Activated CD4-positive, alpha-beta T cell treated with anti-CD3 and anti-CD28 coated beads, Interleukin-2, amount 50 U/mL, for 48 hours (primary cell): ENCODE data around the gene PCYT2.

ENCODE experiments used
- DNase-seq, 2 experiments: peaks; one replicate each; pipeline ENCODE4 v3.0.0-alpha.2; 2020

The PCYT2 gene

DNA sequence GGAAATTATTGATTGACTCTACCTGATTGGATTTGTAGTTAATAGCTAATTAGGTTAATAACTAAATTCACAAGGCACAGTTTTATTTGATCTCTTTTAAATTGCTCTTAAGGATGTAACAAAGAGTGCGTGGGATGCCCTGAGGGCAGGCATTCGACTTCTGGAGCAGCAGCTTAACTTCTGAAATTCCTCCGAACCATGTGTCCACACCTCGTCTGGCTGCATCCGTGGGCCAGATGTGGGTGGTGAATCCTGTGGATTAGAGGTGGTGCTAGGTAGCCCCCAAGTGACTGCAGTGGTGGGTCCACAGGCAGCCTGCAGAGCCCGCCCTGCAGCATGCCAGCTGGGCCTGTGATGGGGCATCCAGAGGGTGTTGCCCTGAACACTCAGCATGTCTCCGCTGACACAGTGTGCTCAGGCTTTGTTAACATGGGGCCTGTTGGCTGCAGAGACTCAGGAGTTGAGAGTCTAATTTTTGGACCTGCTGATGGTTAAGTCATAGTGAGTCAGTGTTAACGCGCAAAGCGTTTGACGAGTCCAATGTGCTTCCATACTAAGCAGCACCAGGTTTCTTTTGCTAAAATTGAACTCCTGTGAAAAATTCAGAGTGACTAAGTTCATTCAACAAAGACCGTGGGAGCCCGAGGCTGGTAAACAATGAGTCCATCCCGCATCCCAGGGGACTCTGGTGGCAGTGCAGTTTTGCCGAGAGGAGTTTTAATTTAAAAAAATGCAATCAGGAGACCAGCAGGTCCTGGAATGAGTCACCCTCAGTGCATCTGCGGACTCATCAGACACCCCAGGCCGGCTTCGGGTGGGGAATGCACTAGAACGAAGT, 13.0 kb downstream of the PCYT2 start:
- no peak for DNase-seq

DNA sequence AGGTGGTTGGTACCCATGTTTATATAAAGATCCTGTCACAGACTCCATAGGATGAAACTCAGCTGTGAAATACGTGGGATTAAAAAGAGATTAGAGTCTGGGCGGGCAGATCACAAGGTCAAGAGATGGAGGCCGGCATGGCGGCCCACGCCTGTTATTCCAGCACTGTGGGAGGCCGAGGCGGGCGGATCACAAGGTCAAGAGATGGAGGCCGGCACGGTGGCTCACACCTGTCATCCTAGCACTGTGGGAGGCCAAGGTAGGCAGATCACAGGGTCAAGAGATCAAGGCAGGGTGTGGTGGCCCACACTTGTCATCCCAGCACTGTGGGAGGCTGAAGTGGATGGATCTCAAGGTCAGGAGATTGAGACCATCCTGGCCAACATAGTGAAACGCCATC, 15.8 kb downstream of the PCYT2 start:
- no peak for DNase-seq

DNA sequence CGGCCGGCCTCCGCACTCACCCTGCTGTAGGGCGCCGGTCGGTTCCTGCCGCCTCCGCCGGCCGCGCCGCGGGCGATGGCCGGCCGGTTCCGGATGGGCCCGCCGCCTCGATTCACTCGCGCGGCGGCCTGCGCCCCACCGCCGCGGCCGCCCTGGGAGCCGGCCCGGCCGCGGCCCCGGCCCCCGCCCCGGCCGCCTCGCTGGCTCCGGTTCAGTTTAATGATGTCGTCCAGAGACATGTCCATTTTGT, 20.0 kb downstream of the PCYT2 start:
- no peak for DNase-seq

DNA sequence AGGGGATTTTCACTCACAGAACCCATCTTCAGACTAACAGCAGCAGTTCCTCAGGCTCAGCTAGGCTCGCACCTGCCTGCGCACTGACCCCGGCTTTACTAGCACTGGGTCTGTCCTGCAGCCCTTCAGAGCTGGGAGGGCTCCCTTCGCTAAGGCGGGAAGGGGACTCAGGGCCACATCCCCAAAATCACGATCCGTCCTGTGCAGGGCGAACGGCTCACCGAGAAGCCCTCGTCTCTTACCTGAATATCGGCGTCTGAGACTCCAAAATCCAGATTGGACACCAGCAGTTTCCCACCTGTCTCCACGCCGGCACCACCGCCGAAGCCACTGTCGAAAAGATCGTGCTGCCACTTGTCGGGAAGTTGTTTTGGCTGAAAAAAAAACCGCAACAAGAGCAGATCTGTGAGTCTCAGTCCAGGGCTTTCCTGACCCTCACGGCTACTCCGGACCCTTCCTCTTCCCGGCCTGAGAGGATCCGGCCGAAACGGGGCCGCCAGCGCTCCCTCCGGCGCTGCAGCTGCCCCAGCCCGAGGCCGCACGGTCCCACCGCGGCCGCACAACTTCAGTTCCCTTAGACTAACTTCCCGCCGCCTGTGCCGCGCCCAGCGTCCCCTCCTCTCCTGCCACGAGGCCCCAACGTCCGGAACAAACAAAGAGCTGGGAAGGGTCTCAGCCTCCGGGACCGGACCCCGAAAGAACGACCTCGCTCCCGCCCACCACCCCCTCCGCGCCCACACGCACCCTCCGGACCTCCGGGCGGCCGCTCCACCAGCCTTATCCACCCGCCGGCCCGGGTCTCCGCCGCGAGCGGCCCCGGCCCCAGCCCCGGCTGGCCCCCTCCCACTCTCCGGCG, 20.5 kb downstream of the PCYT2 start:
- DNase-seq = peak; percentile 21 to 37

DNA sequence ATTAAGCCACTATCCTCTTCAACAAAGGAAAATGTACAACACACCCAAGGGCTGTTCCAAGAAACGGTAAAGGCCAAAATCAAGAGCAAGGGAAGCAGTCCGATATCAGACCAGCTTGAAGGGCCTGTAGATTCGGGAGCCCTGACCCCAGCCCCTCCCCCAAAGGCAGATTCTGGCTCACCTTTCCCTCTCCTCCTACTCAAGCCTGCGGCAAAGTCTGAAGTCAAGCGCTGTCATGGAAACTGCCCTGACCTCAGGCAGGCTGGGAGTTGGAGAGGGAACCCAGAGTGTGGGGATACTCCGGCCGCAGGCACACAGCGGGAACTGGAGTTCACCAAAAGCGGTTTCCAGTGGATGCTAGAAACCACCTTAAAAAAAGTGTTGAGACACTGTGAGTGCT, 21.6 kb downstream of the PCYT2 start:
- DNase-seq = no peak

DNA sequence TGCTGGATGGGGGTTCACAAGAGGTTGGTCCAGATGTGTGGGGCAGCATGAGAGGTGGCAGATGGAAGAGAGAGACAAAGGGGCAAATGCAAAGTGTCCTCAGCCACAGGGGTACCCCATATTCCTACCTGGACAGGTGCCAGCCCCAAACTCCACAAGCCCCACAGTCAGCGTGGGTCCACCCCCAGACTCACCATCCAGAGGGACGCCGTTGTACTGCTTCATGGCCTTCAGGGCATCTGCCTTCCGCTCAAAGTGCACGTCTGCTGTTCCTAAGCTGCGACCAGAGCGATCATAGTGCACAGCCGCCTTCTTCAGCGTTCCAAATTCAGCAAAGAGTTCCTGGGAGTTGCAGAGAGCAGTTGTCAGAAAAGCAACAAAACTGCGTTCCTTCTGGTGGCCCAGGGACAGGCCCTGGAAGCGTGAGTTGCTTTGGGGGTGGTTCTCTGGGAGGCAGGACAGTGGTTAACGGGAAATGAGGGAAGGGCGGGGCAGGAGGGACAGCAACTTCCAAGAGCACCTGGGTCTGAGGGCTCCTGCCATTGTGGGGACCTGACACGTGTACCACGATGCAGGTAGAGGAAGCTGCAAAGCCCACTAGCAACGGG, 22.1 kb downstream of the PCYT2 start:
- DNase-seq = no peak

DNA sequence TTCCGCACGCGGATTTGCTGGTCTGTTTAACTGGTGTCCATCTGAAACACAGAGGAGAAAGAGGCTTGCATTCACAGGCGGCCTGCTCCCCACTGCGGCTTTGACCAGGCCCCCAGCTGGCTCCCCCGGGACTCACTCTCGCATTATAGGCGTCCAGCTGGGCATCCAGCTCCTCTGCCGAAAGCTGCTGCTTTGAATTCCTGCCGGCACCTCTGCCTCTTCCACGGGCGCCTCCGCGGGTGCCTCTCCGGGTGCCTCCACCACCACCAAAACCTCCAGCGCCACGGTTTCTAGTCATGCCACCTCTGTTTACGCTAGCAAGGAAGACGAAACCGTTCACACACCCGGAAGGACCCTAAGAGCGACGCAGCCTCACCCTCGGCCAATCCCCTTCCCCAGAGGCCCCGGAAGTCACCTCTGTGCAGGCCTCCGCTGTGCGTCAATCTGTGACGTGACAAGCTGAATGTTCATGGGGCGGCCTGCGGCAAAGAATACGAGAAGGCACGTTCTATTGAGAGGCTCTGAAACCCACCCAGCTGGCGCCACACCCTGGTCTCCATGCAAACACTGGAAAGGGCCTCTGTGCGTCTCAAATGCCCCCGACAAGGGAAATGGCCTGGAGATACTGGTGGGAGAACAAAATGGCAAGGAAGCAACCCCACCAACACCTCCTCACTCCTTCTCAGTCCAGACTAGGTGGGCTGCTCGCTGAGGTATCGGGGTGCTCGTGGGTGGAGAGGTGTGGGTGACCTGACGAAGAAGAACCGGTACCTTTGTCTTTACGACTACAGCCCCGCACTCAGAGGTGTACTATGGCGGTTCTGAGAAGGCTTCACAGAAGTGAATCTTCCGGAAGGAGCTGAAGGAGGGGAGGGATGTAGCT, 22.9 kb downstream of the PCYT2 start:
- DNase-seq = no peak

DNA sequence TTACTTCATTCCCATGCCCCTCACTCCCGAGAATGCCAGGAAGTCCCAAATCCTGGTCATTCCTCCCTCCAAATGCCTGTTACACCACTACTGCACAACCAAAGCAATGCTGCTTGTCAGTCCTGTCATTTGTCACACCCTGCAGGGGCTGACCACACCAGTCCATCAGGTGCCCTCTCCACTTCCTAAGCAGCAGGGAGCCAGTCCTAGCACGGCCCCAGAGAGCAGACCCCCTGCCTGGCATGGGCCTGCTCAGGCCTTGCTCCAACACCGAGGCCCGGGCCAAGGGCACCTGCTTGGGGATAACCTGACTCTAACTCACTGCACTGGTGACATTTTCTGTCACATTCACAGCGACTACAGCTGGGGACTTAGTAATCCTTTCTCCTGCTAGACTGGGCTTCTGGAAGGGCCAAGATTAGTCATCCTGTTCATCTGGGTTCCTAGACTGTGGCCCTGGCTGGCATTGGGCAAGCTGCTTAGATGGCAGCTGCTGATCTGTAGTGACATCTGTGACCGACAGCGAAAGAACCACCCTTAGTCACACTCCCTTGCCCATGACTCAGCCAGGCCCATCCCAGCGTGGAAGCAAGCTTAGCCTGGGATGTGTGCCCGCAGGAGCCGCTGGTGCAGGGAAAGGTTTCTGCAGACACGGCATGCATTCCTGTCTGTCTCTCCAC, 25.2 kb downstream of the PCYT2 start:
- DNase-seq = no peak

DNA sequence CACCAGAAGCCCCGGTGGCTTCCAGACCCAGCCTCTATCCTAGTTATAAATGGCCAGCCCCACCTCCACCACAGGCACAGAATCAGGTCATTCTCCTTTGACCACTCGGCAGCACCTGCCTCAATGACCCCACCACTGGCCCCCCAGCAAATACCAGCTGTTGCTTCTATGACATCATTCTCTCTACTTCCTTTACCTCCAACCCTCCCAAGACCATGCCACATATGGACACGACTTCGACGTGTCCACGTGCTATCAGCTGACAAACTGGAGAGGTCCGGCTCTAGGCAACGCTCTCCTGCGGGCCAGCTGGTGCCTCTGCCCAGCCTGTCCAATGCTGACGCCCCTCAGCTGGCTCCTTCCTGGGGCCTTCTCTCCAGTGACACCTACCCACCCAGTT, 25.7 kb downstream of the PCYT2 start:
- no peak for DNase-seq

DNA sequence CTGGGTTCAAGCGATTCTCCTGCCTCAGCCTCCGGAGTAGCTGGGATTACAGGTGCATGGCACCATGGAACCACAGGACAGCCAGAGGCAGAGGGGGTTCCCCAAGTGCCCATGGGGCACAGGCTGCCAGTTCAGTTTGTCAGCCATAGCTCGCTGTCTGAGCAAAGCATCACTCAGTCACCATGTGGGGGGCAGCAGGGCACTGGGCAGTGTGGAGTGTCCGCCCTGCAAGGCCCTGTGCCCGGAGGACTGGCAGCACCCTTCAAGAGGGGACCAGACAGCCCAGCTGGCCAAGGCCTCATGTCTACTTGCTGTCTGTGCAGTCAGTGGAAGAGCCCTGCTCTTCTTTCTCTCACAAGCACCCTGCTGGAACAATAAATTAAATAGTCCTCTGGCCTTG, 26.2 kb downstream of the PCYT2 start:
- DNase-seq = no peak

DNA sequence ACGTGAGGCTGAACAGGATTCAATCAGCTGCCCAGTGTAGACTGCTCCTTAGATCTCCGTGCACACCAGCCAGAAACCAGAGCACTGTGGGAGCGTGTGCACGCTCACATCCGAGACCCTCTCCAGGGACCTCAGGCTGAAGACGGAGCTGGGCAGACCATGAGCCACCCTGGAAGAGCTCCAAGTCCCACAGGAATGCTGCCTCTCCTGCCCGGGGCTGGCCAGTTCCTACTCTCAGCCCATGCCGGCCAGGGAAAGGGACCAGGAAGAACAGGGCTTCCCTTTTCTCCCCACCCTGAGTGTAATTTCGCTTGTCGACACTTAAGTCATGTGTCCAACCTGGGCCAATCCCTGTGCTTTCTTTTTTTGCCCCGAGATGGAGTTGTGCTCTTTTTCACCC, 26.7 kb downstream of the PCYT2 start:
- no peak for DNase-seq

DNA sequence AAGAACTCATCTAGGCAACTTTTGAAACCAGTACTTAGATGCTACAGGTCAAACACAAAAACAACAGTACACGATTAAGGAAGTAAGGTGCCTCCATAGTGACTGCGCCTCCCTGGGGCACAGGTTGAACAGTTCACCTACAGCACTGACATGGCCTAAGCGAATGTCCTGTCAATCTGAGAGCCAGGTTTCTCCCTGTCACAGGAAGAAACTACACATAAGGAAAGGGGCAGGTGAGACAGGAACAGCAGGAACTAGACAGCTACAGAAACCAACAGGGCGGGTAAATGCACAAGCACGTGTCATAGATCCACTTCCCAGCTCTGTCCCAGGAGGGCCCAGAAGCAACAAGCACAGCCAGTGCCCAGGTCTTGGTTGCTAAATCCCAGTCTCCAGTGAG, 32.1 kb downstream of the PCYT2 start:
- DNase-seq = no peak

DNA sequence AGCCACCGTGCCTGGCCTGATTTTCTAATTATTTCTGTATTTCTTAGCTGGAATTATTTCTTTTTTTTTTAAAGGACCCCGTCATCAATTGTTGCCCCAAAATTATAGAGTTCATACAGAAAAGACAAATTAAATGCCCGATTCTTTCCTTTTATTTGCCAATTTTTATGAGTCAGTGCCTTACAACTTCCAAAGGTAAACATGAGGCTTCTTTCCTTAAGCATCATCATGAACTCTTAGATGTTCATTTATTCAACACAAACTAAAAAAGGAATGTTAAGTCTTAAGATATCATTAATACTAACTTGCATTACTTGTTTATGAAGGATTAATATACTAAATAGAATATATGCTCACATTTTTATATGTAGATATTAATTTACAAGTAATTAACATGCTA, 32.9 kb downstream of the PCYT2 start:
- no peak for DNase-seq

DNA sequence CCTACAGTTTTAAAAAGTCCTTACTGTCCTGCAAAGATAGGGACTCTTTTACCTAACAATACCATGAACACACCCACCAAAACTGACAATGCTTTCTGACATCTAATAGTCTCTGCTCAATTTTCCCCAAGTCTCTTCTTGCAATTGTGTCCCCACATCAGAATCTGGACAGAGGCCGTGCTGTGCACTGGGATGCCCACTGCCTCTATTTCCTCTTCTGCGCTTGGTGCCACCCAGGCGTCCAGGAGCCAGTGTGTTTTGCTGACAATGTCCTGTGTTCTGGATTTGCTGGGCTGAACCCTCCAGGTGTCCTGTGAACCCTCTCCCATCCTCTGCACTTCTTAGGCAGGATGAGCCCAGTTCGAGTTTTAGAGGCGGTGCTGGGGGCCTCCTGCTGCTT, 33.6 kb downstream of the PCYT2 start:
- DNase-seq = no peak

DNA sequence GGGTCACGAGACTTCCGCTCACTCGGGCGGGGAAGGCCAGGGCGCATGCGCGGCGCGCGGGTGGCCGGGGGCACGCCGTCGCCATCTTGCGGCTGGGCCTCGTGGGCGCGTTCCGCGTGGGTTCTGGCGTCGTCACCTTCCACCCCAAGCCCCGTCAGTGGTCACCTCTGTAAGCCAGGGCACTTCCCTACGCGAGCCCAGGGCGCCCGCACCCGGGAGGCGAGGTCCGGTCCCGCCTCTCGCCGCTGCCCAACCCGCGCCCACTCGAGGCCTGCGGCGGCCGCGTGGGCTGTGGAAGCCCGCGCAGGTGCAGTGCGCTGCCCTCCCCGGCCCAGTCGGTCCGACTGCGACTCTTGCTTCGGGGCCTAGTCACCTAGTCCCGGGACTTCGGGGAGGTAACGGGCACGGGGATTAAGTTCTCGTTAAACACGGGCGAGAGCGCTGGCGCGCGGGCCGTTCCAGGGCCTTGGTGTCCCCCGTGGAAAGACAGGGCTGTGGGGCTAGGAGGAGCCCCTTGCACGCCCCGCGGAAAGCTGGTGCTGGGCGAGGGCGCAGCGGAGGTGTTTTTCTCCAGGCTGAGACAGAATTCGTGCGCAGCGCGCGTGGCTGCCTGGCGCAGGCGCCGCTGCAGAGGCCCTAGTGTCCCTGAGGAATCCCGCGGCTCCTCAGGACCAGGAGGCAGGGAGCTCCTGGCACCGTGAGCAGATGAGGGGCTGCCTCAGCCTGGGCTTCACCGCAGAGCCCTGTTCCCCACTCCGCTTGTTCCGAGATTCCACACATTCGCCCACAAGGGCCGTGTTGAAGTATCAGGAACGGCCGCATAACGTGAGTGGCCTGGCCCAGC, 39.6 kb downstream of the PCYT2 start:
- peak; percentile 95 for DNase-seq

DNA sequence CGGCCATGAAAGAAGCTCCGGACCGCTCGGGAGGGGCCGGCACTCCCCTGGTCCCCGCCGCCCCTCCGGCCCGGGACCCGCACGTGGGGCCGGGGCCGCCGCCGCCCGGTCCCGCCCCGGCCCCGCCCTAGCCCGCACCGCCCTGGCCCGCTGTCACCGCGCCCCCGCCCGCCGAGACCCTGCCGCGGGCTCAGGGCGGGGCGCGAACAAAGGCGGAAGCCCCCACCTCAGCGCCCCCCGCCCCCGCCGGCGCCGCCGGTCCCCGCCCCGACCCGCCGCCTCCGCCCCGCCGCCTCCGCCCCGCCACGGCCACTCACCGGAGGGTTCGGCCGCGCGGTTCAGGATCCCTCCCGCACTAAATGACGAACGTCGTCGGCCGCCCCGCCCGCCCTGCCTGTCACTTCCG, 40.2 kb downstream of the PCYT2 start, which contains the start of gene ARHGDIA:
TSS of gene ARHGDIA (minus strand) at position 357 of the 406 bp plus-strand sequence. CDS start 1,407 bp downstream, outside the sequence.
- no peak for DNase-seq

DNA sequence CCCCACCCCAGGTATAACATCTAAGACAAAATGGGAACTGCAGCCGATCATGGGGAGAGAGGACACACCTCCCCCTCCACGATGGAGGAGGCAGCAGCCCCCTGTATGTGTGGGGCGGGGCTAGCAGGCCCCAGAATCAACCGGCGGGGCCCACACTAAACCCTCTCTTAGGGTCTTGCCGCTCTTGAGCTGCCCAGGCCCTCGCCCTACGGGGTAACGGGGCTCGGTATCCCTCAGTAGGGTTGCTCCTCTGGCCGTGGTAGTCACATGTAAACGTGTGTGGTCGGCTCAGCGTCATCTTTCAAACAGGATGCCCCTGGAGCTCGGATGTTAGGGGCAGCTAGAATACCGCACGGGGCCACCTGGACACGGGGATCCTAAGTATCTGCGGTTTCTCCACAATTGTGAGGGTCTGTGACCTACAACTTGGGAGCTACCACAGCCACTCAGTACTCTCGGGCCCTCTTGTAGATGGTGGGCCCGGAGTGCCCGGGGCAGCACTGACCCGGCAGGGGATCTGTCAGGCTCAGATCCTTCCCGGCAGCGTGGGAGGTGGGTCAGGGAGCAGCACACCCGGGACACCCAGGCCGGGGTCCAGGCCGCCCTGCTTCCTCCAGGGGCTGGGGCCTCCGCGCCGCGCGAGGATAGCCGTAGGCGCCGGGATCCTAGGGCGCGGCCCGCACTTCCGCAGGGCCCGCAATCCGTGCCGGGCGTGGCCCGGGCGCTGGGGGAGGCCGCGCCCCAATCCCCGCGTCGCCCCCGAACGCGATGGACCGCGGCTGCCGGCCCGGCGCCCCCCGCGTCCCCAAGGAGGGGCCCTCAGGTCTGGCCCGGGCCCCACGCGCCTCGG, 40.8 kb downstream of the PCYT2 start:
- peak; percentile 48 to 56 for DNase-seq

DNA sequence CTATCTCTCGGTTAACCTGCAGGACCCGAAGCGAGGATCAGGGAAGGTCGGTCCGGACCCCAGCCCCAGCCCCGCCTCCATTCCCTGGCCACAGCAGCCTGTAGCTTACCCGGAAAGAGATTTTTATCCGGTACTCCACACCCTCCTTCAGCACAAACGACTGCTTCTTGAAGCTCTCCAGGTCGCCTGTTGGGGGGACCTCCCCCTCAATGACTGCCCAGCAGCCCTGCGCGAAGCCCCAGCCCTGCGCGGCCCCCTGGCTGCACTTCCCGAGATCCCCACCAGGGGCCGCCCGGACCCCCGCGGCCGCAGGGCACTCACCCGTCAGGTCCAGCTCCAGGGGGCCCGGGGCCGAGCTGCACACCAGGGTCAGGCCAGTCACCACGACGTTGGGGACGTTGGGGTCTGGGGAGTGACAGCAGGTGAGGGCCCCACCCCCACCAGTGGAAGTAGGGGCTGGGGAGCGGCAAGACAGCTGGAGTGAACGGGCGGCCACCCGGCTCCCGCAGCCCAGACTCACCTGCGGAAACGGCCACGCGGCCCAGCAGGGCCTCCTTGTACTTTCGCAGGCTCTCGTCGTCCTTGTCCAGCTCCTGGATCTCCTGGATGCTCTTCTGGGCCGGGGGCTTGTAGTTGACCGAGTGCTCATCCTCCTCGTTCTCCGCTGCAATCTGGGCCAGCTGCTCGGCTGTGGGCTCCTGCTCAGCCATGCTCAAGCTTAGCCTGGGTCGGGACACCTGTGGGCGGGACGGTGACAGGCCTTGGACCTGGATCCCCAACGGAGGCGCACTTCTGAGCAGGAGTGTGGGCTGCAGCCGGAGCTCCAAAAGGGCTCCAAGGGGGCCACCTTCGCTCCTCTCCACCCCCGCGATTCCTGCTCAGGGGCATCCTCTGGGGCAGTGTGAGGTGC, 41.7 kb downstream of the PCYT2 start:
- DNase-seq = peak; percentile 54 to 56

DNA sequence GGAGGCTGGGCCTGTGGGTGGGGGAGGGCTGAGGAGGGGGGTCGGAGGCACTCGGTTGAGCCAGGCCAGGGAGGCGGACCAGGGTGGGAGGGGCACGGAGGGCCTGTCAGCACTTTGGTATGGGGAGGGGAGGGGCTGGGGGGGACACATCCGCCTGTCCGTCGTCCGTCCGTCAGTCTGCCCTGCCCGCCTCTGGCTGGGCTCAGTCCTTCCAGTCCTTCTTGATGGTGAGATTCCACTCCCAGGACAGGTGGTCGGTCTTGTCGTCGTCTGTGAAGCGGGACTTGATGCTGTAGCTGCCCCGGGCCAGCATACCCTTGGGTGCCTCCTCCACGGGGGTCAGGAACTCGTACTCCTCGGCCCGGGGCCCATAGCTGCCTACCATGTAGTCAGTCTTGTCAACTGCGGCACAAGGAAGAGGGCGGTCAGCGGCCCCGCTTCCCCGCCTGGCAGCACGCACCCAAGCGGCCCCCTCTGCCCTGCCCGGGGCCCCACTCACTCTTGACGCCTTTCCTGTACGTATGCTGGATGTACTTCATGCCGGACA, 42.5 kb downstream of the PCYT2 start:
- peak; percentile 25 to 26 for DNase-seq
